ENCODE measurements around the gene SYT1. TPM values are rescaled to one million over a fixed set of nuclear protein-coding genes. Genes with fewer than 3 reads are reported as not detected.

SYT1 gene
- total RNA-seq, 1 experiment from 2014 or later, result 44.9 TPM

- no peak for TF ChIP-seq CTCF (IDR thresholded peaks at IDR 0.05 in 2 of 3, conservative IDR thresholded peaks at IDR 0.05 in 1 of 3; ENCODE audit: borderline replicate concordance in 1 of 3, insufficient read depth in 1 of 3, low read depth in 2 of 3, low read length in 2 of 3)
- TF ChIP-seq ZFX (IDR thresholded peaks at IDR 0.05), result no peak
- TF ChIP-seq FOSL1 (IDR thresholded peaks at IDR 0.05; ENCODE audit: low read depth), result no peak
- TF ChIP-seq MAX (IDR thresholded peaks at IDR 0.05), result no peak
- TF ChIP-seq SP1 (IDR thresholded peaks at IDR 0.05; ENCODE audit: low read depth), result no peak
These were observed 318.4 kb downstream of the SYT1 start (continued) for GRCh38 chr12:79183003-79183402.

- Histone ChIP-seq H3K4me3 (replicated peaks in 1 of 2; ENCODE audit: low read depth in 1 of 2, low read length in 2 of 2) (no peak overlapping the region), H4K20me1 (ENCODE audit: insufficient read depth) (no peaks in the 10 kb centered on the region), H3K9ac (ENCODE audit: low read length) (no peak overlapping the region), H3K4me2 (ENCODE audit: low read length) (no peak overlapping the region), H3K9me2 (ENCODE audit: insufficient read depth) (no peaks in the 10 kb centered on the region), H3K27me3 (ENCODE audit: insufficient read depth, low read length) (no peaks in the 10 kb centered on the region), H3K36me3 (ENCODE audit: control insufficient read depth in 1 of 2, insufficient read depth in 2 of 2, low read length in 2 of 2) (no peaks in the 10 kb centered on the region), H3K4me1 (ENCODE audit: control insufficient read depth in 1 of 2, insufficient read depth in 2 of 2, low read length in 2 of 2) (no peaks in the 10 kb centered on the region; a peak in 1 of 4 replicates), H3K27ac (ENCODE audit: low read depth, low read length) (no peak overlapping the region), H3K79me2 (ENCODE audit: insufficient read depth, low read length) (no peaks in the 10 kb centered on the region), H3K9me3 (ENCODE audit: control insufficient read depth in 1 of 2, insufficient read depth in 1 of 2, low read depth in 1 of 2, low read length in 2 of 2) (no peaks in the 10 kb centered on the region), H2AFZ (ENCODE audit: low read depth, low read length, poor library complexity, severe bottlenecking) (no peak overlapping the region)
- no peak for TF ChIP-seq ZBTB33 (IDR thresholded peaks at IDR 0.05; ENCODE audit: extremely low read depth, insufficient replicate concordance, low read length)
- TF ChIP-seq ZNF274 (IDR thresholded peaks at IDR 0.05; ENCODE audit: low read depth, low read length), result no peak
- CTCF ChIA-PET, result interaction anchor here (1.1 kb wide), 1 partner anchor 9 kb away, joined by 4 read pairs; no protein-coding TSS in a partner anchor
- intact Hi-C loops (cut with micrococcal nuclease), result no loop called here
- RAD21 ChIA-PET (ENCODE audit: low non-redundant PET in 1 of 2, low total read pairs in 2 of 2, uncharacterized antibody in 2 of 2, unreplicated experiment in 2 of 2), result no interaction called here
- ATAC-seq, result no peak
- no peak for DNase-seq (ENCODE audit: low read depth, low spot score)
- no TSS peak for BruUV-seq (replicated peaks)
- POLR2A ChIA-PET, result no interaction called here
These were observed 319.4 kb downstream of the SYT1 start for GRCh38 chr12:79183926-79184325.

Measured in HCT116 (cell line).